Uterus (tissue), 4 donors: ENCODE results near the gene MYO1D. TPM values are rescaled to one million over a fixed set of nuclear protein-coding genes. Genes with fewer than 3 reads are reported as not detected.
"Not testable (repeated sequence)": the region's sequence is repeated elsewhere in the genome, so short reads cannot be mapped to it uniquely, and the experiment has no call there.

ENCODE experiments used
- DNase-seq, 2 donors: peaks; one replicate each; pipeline ENCODE4 v3.0.0-alpha.2; 2019 to 2020
- H3K27ac ChIP-seq, 2 donors: fragments of 200-600 bp; sonication (generic); 1 replicate in 1 of 2; 2 replicates in 1 of 2; pipeline ENCODE4 v1.5.1; 2016 to 2018
- H3K27me3 ChIP-seq, 2 donors: fragments of 200-600 bp; sonication (generic); one replicate each; pipeline ENCODE4 v1.5.1; 2018 to 2019; ENCODE audit warnings: control low read depth in 1 of 2
- H3K36me3 ChIP-seq, 2 donors: fragments of 200-600 bp; sonication (generic); one replicate each; pipeline ENCODE4 v1.5.1; 2019; ENCODE audit warnings: control low read depth in 1 of 2
- H3K4me1 ChIP-seq, 2 donors: fragments of 200-600 bp; sonication (generic); one replicate each; pipeline ENCODE4 v1.5.1; 2018 to 2019; ENCODE audit warnings: control low read depth in 1 of 2
- H3K4me3 ChIP-seq, 2 donors: fragments of 200-600 bp; sonication (generic); 1 replicate in 1 of 2; 2 replicates in 1 of 2; pipeline ENCODE4 v1.5.1; 2018 to 2019; ENCODE audit warnings: mild to moderate bottlenecking in 1 of 2
- H3K9me3 ChIP-seq, 2 donors: fragments of 200-600 bp; sonication (generic); one replicate each; pipeline ENCODE4 v1.5.1; 2019; ENCODE audit warnings: control low read depth in 1 of 2
- CTCF ChIP-seq, 4 experiments: fragments of 200-600 bp in 2 of 4; fragments of 450-650 bp in 2 of 4; sonication (generic) in 2 of 4; IDR thresholded peaks; one replicate each; pipeline ENCODE4 v1.5.1; 2016 to 2019; ENCODE audit warnings: antibody characterized with exemption in 4 of 4, mild to moderate bottlenecking in 2 of 4, moderate library complexity in 1 of 4
- POLR2A ChIP-seq, 2 donors: fragments of 450-650 bp; IDR thresholded peaks; one replicate each; pipeline ENCODE4 v1.6.1; 2016; ENCODE audit warnings: antibody characterized with exemption in 2 of 2, mild to moderate bottlenecking in 1 of 2, moderate library complexity in 1 of 2
- intact Hi-C: fragments of 100-400 bp; cut with DNase I; formaldehyde crosslinking; loops from one replicate; pipeline ENCODE4 v1.15.1; 2023; ENCODE audit warnings: low total_unique reads
- total RNA-seq, 4 donors: library from RNA; depleted of rRNA in 3 of 4; stranded (reverse); fragments of >200 nt in 3 of 4; gene quantifications; one replicate each; pipeline versions ENCODE4 v1.1.0 to v1.2.4, GENCODE V29; 2014 to 2023
- donor health status: DM: yes; HTN: yes; CAD: no.

The MYO1D gene
- 10 to 100 TPM; 20.4 to 55.2 (median 30.6) TPM for total RNA-seq

GRCh38 chr17:32876417-32877163, at the start of gene MYO1D:
Gene MYO1D, minus strand, starts transcription at chr17:32877124. Its CDS starts 252 bp downstream, at chr17:32876872.
- intact Hi-C loops: loop anchor here (2.0 kb wide), 1 partner anchor 94 kb away; no protein-coding TSS in a partner anchor
- Histone ChIP-seq H3K9me3 (no peaks in the 10 kb centered on the region), H3K27ac (peak within 1 kb of the TSS; percentile 90 to 94), H3K27me3 (no peaks in the 10 kb centered on the region), H3K4me1 (peaks cover 0 to 3% of the 10 kb centered on the region in 2 donors), H3K36me3 (no peaks in the 10 kb centered on the region), H3K4me3 (peak within 1 kb of the TSS; percentile 63 to 87)
- TF ChIP-seq CTCF (IDR thresholded peaks at IDR 0.05) (peak; percentile 14 to 71 (median 26)), POLR2A (IDR thresholded peaks at IDR 0.05) (peak; percentile 78 to 93)
- DNase-seq: peak; percentile 52 to 60

GRCh38 chr17:32926183-32926582, 49.3 kb upstream of the MYO1D start:
- H3K4me3 ChIP-seq: no peak overlapping the region
- H3K4me1 ChIP-seq: no peaks in the 10 kb centered on the region
- intact Hi-C loops: no loop called here
- no peaks in the 10 kb centered on the region for H3K36me3 ChIP-seq
- TF ChIP-seq CTCF (IDR thresholded peaks at IDR 0.05) (no peak), POLR2A (IDR thresholded peaks at IDR 0.05) (no peak)
- H3K27me3 ChIP-seq: no peaks in the 10 kb centered on the region
- H3K9me3 ChIP-seq: no peaks in the 10 kb centered on the region
- DNase-seq: no peak
- H3K27ac ChIP-seq: no peak overlapping the region

- H3K4me1 ChIP-seq, DNase-seq, H3K27ac ChIP-seq, H3K27me3 ChIP-seq, intact Hi-C loops, H3K36me3 ChIP-seq, H3K9me3 ChIP-seq, H3K4me3 ChIP-seq: not testable (repeated sequence)
These were observed 47.0 kb upstream of the MYO1D start for GRCh38 chr17:32923905-32924304.

GRCh38 chr17:32921017-32921416, 44.1 kb upstream of the MYO1D start:
- TF ChIP-seq CTCF (IDR thresholded peaks at IDR 0.05) (no peak), POLR2A (IDR thresholded peaks at IDR 0.05) (no peak)
- H3K9me3 ChIP-seq: no peaks in the 10 kb centered on the region
- H3K4me3 ChIP-seq: no peak overlapping the region
- H3K36me3 ChIP-seq: no peaks in the 10 kb centered on the region
- H3K27me3 ChIP-seq: no peaks in the 10 kb centered on the region
- no peak for DNase-seq
- intact Hi-C loops: no loop called here
- H3K4me1 ChIP-seq: no peaks in the 10 kb centered on the region
- no peak overlapping the region for H3K27ac ChIP-seq

GRCh38 chr17:32920293-32920692, 43.4 kb upstream of the MYO1D start:
- no peaks in the 10 kb centered on the region for H3K27me3 ChIP-seq
- no peak for TF ChIP-seq CTCF (IDR thresholded peaks at IDR 0.05)
- TF ChIP-seq POLR2A (IDR thresholded peaks at IDR 0.05): no peak
- H3K4me1 ChIP-seq: no peaks in the 10 kb centered on the region
- no peak for DNase-seq
- H3K9me3 ChIP-seq: no peaks in the 10 kb centered on the region
- no peak overlapping the region for H3K27ac ChIP-seq
- H3K36me3 ChIP-seq: no peaks in the 10 kb centered on the region
- H3K4me3 ChIP-seq: no peak overlapping the region
- intact Hi-C loops: no loop called here

GRCh38 chr17:32919876-32920275, 43.0 kb upstream of the MYO1D start:
- DNase-seq, H3K9me3 ChIP-seq, intact Hi-C loops, H3K4me3 ChIP-seq, H3K27ac ChIP-seq, H3K36me3 ChIP-seq, H3K27me3 ChIP-seq, H3K4me1 ChIP-seq: not testable (repeated sequence)
